B cell (primary cell): ENCODE measurements around the gene SPATA2L.

Experiments
- EZH2 ChIP-seq: IDR thresholded peaks from 2 replicates; pipeline ENCODE4 v1.6.1; 2012; ENCODE audit warnings: borderline replicate concordance, low read depth, mild to moderate bottlenecking, moderate library complexity, low read length; ENCODE audit not compliant: insufficient read depth, poor library complexity, severe bottlenecking
- TF ChIP-seq, protein P1 (sequence below): fragments of 200-600 bp; IDR thresholded peaks from one replicate; pipeline ENCODE4 v1.8.0; 2022; ENCODE audit warnings: antibody characterized with exemption, mild to moderate bottlenecking

GRCh38 chr16:89670496-89671431 lies 30.7 kb downstream of the SPATA2L start:
- TF ChIP-seq, protein P1, sequence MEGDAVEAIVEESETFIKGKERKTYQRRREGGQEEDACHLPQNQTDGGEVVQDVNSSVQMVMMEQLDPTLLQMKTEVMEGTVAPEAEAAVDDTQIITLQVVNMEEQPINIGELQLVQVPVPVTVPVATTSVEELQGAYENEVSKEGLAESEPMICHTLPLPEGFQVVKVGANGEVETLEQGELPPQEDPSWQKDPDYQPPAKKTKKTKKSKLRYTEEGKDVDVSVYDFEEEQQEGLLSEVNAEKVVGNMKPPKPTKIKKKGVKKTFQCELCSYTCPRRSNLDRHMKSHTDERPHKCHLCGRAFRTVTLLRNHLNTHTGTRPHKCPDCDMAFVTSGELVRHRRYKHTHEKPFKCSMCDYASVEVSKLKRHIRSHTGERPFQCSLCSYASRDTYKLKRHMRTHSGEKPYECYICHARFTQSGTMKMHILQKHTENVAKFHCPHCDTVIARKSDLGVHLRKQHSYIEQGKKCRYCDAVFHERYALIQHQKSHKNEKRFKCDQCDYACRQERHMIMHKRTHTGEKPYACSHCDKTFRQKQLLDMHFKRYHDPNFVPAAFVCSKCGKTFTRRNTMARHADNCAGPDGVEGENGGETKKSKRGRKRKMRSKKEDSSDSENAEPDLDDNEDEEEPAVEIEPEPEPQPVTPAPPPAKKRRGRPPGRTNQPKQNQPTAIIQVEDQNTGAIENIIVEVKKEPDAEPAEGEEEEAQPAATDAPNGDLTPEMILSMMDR, result no peak
- TF ChIP-seq EZH2, result no peak
